Activated CD4-positive, CD25-positive, alpha-beta regulatory T cell treated with anti-CD3 and anti-CD28 coated beads, Interleukin-2, amount 50 U/mL, for 16 hours (primary cell): ENCODE data around the gene PAPOLB.

Source experiments
- DNase-seq: peaks from one replicate; pipeline ENCODE4 v3.0.0-alpha.2; 2020; ENCODE audit warnings: low read depth, low spot score

PAPOLB gene

DNA sequence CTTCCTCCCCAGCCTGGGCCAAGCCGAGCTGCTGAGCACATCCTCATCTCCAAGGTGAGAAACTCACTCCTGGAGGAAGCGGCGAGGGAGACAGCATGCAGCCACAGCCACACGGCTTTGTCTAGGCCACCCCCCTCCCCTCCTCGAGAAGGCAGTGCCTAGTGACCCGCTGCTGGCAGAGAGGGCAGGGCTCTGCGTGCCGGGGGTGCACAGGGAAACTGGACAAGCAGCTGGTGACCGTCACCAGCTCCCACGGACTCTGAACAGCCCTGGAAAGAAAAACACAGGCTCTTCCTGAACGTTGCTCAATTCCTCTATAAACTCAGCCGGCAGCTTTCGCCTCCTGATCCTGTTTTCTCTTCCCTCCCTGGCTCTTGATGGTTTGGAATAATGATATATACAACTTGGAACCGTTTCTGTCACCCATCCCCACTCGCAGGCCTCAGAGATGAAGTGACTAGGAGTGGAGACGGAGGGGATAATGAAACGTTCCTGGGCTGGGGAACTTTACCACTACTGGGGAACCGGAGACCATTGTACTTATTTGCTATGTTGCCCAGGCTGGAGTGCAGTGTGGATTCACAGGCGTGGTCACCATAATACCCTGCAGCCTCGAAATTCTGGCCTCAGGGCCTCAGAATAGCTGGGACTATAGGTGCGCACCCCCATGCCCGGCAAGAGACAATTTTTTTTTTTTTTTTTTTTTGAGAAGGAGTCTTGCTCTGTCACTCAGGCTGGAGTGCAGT lies 19.3 kb downstream of the PAPOLB start:
- DNase-seq = no peak

DNA sequence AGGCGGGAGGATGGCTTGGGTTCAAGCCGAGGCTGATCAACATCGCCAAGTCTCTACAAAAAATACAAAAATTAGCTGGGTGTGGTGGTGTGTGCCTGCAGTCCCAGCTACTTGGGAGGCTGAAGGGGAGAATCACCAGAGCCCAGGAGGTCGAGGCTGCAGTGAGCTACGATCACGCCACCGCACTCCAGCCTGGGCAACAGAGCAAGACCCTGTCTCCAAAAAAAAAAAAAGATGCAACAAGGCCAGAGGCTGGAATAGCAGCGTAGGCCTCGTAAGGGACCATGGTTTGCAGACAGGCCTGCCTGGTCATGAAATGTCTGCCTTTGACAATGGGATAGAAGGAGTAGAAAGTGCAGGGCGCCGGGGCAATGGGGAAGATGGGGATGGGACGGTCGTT lies 20.0 kb downstream of the PAPOLB start:
- DNase-seq = no peak

DNA sequence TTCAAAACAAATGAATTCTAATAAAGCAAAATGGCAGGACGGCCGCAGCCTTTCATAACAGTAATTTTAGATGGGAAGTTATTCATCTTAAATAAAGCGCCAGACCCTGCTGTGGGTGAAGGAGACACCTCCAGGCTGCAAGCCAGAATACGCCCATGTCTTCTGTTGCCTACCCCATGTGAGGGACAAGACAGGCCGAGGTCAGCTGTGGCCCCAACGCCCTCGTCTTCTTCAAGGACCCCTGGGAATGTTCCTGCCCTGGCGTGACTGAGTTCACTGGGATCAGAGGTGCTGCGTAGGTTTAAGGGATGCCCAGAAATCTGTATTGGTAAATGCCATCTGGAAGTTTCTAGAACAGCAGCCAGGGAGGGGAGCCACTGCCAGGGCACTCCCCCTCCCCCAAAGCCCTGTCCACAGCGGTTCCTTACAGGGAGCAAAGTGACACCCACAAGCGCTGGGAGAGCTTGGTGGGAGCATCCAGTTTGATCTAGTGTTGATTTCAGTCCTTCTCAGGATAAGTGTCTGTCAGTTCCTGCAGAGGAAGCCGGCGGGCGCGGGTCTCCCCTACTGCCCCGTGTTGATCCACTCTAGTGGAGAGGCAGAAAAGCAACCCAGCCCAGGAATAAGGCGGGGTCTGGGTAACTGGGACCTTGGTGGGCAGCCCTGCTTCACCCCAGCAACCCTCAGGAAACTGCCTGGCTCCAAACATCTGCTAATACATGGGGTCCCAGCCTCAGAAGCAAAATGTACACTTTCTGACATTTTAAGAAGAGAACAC lies 20.6 kb downstream of the PAPOLB start:
- no peak for DNase-seq

DNA sequence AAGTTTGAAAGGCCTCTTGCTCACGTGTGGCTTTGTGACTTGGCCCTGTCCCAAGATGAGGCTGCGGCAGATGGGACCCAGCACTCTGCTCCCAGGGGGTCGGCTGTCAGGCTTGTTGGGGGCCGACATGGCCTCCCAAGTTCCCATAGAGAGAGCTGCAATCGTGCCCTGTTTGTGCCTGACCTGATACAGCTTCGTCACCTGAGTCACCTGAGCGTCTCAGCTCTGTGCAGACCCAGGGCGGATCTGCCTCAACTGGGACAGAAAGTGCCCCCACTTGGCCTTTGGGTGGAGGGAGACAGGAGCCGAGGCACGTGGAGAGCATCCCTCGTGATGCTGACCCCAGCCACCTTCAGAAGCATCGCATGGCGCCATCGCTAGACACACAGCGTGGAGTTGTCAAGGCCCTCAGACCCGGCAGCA lies 21.7 kb downstream of the PAPOLB start:
- no peak for DNase-seq

- DNase-seq = no peak
These were observed 23.1 kb downstream of the PAPOLB start for GRCh38 chr7:4838626-4839334.

- no peak for DNase-seq
These were observed 23.8 kb downstream of the PAPOLB start for GRCh38 chr7:4837803-4838625.

DNA sequence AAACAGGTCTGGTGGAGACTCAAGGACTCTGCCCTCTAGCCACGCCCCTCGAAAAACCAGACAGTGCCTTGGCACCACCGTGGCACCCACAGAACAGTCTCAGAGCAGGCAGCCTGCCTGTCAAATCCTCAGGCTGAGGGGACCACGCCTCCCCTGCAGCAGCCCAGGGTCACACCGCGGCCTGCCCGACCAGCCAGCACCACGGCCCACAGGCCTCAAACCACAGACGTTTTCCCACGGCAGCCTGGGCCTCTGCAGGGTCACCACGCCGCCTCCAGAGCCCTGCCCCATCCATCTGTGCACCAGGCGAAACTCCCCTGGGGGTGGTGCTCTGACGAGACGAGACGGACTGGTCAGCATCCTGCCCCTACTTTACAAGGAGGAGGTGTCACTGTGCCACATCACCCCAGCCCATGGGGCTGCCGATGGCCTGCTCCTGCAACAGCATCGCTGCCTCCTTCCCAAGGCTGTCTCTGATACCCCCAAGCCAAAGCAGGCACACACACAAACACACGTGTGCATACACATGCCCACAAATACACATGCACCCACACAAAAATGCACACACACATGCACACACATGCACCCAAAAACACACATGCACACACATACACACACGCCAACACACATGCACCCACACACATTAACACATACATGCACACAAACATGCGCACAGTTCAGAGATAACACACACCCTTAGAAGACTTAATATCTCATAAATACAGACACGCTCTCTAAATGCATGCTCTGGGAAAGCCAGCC lies 24.6 kb downstream of the PAPOLB start:
- DNase-seq = no peak

GRCh38 chr7:4836206-4836661 lies 25.6 kb downstream of the PAPOLB start:
- DNase-seq = no peak

GRCh38 chr7:4835398-4836205 lies 26.2 kb downstream of the PAPOLB start:
- no peak for DNase-seq

GRCh38 chr7:4834601-4835397 lies 27.0 kb downstream of the PAPOLB start:
- DNase-seq = no peak

GRCh38 chr7:4833691-4834600 lies 27.9 kb downstream of the PAPOLB start:
- no peak for DNase-seq

DNA sequence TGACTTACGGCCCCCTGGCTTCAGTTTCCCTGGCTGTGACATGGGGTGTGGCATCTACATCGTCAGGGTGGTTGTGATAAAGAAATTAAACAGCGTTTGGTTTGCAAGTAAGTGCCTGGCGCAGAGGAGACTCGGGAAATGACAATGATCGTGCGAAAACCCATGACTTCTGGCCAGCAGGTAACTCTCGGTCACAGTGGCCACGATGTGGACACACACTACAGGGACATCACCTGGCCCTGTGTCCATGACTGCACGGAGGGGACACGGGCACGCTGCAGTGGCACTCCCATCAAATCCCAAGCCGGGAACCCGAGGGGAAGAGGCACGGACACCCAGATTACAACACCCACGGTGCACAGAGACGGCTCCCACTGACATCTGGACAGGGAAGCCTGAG lies 28.7 kb downstream of the PAPOLB start:
- DNase-seq = no peak

DNA sequence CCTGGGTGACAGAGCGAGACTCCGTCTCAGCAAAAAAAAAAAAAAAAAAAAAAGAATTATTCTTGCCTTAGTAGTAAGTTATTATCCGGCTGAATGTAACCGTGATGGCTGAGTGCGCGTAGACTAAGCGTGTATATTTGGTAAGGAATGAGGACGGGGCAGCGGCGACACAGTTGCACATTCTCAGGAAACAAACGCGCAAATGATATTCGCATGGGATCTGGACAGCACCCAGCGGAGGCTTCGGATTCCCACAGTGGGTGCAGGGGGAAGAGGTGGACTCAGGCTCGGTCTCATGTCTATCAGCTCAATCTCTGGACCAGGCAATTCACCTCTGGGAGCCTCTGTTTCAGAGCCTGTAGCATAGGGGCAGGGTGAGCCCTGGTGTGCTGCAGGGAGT lies 29.1 kb downstream of the PAPOLB start:
- no peak for DNase-seq

- DNase-seq = no peak
These were observed 29.9 kb downstream of the PAPOLB start for GRCh38 chr7:4831723-4832495.

DNA sequence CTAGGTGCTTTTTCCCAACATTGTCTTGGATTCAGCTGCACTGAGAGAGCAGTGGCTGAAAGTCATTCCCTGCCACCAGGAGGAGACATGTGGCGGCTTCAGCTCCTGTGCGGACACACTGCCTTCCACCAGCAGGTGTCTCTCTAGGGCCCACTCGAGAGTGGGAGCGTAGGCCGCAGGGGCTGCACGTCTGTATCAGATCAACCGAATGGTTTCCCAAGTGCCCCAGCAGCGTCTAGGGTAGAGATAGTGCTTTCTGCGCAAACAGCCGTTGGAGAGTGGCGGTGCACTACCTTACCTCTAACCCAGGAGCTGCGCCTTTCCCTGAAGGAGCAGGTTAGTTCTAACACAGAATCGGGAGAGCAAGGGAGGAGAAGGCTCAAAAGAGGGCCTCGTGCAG lies 31.7 kb downstream of the PAPOLB start:
- peak; percentile 20 for DNase-seq

- no peak for DNase-seq
These were observed 33.0 kb downstream of the PAPOLB start for GRCh38 chr7:4828720-4829383.

DNA sequence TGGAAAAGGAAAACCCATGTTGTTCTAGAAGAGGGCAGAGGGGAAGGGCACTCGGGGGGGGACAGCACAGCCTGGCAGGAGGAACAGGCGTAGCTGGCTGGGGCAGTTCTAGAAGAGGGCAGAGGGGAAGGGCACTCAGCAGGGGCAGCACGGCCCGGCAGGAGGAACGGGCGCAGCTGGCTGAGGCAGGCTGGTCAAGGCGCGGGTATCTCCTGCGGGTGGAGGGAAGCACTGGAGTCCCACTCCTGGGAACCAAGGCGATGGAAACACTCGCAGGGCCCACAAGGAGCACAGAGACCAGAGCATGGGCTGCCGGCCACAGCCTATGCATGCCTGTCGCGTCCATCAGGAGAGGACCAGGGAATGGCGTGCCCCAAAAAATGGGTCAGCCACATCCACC lies 36.7 kb downstream of the PAPOLB start:
- DNase-seq = no peak
